ENCODE measurements around the gene PMF1. TPM values are rescaled to one million over a fixed set of nuclear protein-coding genes. Genes with fewer than 3 reads are reported as not detected.

Gene PMF1
- polyA plus RNA-seq, 2 of the 4 experiments (the other 2 are of a cell fraction), result 59.8 to 63.9 TPM

DNA sequence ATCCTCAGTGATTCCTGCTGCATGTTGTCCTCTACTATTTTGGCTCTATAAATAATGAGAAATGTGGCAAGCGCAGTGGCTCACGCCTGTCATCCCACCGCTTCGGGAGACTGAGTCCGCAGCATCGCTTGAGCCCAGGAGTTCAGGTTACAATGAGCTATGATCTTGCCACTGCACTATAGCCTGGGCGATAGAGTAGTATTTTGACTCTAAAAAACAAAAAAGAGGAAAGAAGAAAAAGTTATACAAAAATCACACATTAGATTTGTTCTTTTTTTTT is 19.7 kb upstream of the PMF1 start:
- WGBS (ENCODE audit: missing lambda C conversion rate), result 83% methylated on average over 7 of the region's 7 CpGs
- FAIRE-seq (no peak), ATAC-seq (no peak; a peak in 2 of 6 replicates), DNase-seq (ENCODE audit: low read depth in 1 of 2, low spot score in 1 of 2) (no peak)
- H3K4me3 ChIP-seq, result peak overlapping the region; percentile 84
- ChIA-PET CTCF (interaction anchor here (0.6 to 6.1 kb wide), 9 partner anchors 18 to 478 kb away, joined by 3 to 51 read pairs (median 5); partner anchors contain the start of gene PMF1), POLR2A (interaction anchor here (1.4 to 2.2 kb wide), 3 partner anchors 19 to 25 kb away, joined by 3 to 37 read pairs (median 5); partner anchors contain the start of gene PMF1)
- 0 out of 3 replicates have a peak, but pooled peaks cover 9% of the 10 kb centered on the region for H3K4me1 ChIP-seq
- no peak for TF ChIP-seq ZSCAN20 (CRISPR knock-in tag; IDR thresholded peaks at IDR 0.05)
- no peak for TF ChIP-seq NR3C1 (IDR thresholded peaks at IDR 0.05)
- TF ChIP-seq CBX8 (IDR thresholded peaks at IDR 0.05), result no peak
- TF ChIP-seq KDM5A (IDR thresholded peaks at IDR 0.05), result no peak
- TF ChIP-seq, protein P1, sequence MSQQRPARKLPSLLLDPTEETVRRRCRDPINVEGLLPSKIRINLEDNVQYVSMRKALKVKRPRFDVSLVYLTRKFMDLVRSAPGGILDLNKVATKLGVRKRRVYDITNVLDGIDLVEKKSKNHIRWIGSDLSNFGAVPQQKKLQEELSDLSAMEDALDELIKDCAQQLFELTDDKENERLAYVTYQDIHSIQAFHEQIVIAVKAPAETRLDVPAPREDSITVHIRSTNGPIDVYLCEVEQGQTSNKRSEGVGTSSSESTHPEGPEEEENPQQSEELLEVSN (IDR thresholded peaks at IDR 0.05; ENCODE audit: borderline replicate concordance, low read depth), result no peak
- TF ChIP-seq JUNB (IDR thresholded peaks at IDR 0.05), result no peak
- no peak for TF ChIP-seq RARB (CRISPR knock-in tag; IDR thresholded peaks at IDR 0.05)
- no peak for TF ChIP-seq JUN (IDR thresholded peaks at IDR 0.05)
- H3K27ac ChIP-seq, result peak overlapping the region; percentile 88 to 89
- no peaks in the 10 kb centered on the region for H3K9me3 ChIP-seq
- peak overlapping the region; percentile 77 for H3K4me2 ChIP-seq

DNA sequence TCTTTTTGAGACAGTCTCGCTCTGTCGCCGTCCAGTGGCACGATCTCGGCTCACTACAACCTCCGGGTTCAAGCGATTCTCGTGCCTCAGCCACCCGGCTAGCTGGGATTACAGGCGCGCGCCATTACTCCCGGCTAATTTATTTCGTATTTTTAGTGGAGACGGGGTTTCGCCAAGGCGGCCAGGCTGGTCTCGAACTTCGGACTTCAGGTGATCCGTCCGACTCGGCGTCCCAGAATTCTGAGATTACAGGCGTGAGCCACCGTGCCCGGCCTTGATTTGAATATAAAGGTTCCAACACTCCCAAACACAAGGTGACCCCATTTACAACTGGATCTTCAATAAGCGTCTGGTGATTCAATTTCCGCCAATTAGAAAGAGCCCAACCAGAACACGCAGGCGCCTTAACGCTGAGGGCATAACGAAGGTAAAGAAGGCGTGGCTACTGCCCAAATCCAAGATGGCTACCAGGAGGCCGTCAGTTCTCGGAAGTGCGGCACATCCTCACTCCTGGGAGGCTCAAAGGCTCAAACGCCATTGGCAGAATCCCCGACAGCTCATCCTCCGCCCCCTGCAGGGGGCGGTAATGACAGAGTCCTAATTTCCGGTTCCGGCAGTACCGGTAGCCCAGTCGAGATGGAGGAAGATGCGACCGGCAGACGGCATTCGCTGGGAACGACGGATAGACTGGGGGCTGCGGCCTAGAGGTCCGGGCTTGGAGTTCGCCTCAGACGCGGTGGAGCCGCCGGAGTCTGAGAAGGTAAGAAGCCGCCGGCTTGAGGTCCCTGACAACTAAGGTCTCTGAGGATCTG is 19.1 kb upstream of the PMF1 start, which contains the start of gene SLC25A44:
Gene SLC25A44, plus strand, starts transcription at position 617 of the 812 bp plus-strand sequence. CDS start 5,744 bp downstream, outside the sequence.
- peak within 1 kb of the TSS; percentile 94 for H3K4me2 ChIP-seq
- H3K4me1 ChIP-seq, result 0 out of 3 replicates have a peak, but pooled peaks cover 9% of the 10 kb centered on the region
- peak; percentile 98 for ATAC-seq
- H3K27ac ChIP-seq, result peak within 1 kb of the TSS; percentile 88 to 89
- peak; percentile 80 for FAIRE-seq
- peak; percentile 95 to 99 for DNase-seq (ENCODE audit: low read depth in 1 of 2, low spot score in 1 of 2)
- peak within 1 kb of the TSS; percentile 84 for H3K4me3 ChIP-seq
- CTCF ChIA-PET, result interaction anchor here (0.5 to 6.1 kb wide), 26 partner anchors 8 to 478 kb away, joined by 3 to 51 read pairs (median 4); partner anchors contain the start of gene PMF1
- POLR2A ChIA-PET, result interaction anchor here (0.6 to 2.2 kb wide), 7 partner anchors 12 to 65 kb away, joined by 3 to 37 read pairs (median 5); partner anchors contain the start of gene PMF1
- WGBS (ENCODE audit: missing lambda C conversion rate), result 3% methylated on average over 51 of the region's 59 CpGs
- H3K9me3 ChIP-seq, result no peaks in the 10 kb centered on the region
- TF ChIP-seq POLR2A (IDR thresholded peaks at IDR 0.05; ENCODE audit: low read length), result peak; percentile 83
- no peak for TF ChIP-seq ZFP36 (IDR thresholded peaks at IDR 0.05; ENCODE audit: borderline replicate concordance, partially characterized antibody)
- no peak for TF ChIP-seq ZSCAN20 (CRISPR knock-in tag; IDR thresholded peaks at IDR 0.05)
- TF ChIP-seq, protein P2, sequence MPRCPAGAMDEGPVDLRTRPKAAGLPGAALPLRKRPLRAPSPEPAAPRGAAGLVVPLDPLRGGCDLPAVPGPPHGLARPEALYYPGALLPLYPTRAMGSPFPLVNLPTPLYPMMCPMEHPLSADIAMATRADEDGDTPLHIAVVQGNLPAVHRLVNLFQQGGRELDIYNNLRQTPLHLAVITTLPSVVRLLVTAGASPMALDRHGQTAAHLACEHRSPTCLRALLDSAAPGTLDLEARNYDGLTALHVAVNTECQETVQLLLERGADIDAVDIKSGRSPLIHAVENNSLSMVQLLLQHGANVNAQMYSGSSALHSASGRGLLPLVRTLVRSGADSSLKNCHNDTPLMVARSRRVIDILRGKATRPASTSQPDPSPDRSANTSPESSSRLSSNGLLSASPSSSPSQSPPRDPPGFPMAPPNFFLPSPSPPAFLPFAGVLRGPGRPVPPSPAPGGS (IDR thresholded peaks at IDR 0.05), result peak; percentile 65; the same call in 1 of the 3 replicates
- TF ChIP-seq MAZ (IDR thresholded peaks at IDR 0.05; ENCODE audit: borderline replicate concordance, low read depth, low read length), result 0 out of 2 replicates have a peak, but pooled peaks have one; percentile 36
- no peak; a peak in 1 of 5 replicates for TF ChIP-seq RAD21 (conservative IDR thresholded peaks at IDR 0.05 in 1 of 2, IDR thresholded peaks at IDR 0.05 in 1 of 2)
- no peak for TF ChIP-seq KDM1A (IDR thresholded peaks at IDR 0.05; ENCODE audit: low read depth)
- TF ChIP-seq, protein P3, sequence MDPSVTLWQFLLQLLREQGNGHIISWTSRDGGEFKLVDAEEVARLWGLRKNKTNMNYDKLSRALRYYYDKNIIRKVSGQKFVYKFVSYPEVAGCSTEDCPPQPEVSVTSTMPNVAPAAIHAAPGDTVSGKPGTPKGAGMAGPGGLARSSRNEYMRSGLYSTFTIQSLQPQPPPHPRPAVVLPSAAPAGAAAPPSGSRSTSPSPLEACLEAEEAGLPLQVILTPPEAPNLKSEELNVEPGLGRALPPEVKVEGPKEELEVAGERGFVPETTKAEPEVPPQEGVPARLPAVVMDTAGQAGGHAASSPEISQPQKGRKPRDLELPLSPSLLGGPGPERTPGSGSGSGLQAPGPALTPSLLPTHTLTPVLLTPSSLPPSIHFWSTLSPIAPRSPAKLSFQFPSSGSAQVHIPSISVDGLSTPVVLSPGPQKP (IDR thresholded peaks at IDR 0.05; ENCODE audit: low read depth, low read length), result no peak
- no peak for TF ChIP-seq CBX2 (IDR thresholded peaks at IDR 0.05; ENCODE audit: borderline replicate concordance, low read depth)
- no peak; the same call in 1 of the 2 replicates for TF ChIP-seq RFX5 (IDR thresholded peaks at IDR 0.05)
- TF ChIP-seq TP53 (CRISPR knock-in tag; IDR thresholded peaks at IDR 0.05), result no peak
- peak; percentile 7; the same call in 1 of the 3 replicates for TF ChIP-seq SMC3 (IDR thresholded peaks at IDR 0.05)
- TF ChIP-seq ESRRA (IDR thresholded peaks at IDR 0.05; ENCODE audit: borderline replicate concordance, low read length), result 0 out of 2 replicates have a peak, but pooled peaks have one; percentile 68
- TF ChIP-seq NR3C1 (IDR thresholded peaks at IDR 0.05), result no peak
- no peak for TF ChIP-seq RARB (CRISPR knock-in tag; IDR thresholded peaks at IDR 0.05)
- no peak; the same call in 1 of the 2 replicates for TF ChIP-seq SREBF2 (IDR thresholded peaks at IDR 0.05)
- TF ChIP-seq HEYL (CRISPR knock-in tag; IDR thresholded peaks at IDR 0.05), result no peak
- no peak for TF ChIP-seq EHF (CRISPR knock-in tag; IDR thresholded peaks at IDR 0.05)
- no peak for TF ChIP-seq FOSL2 (IDR thresholded peaks at IDR 0.05)
- peak; percentile 21; the same call in 1 of the 2 replicates for TF ChIP-seq FOSL2 (CRISPR knock-in tag; IDR thresholded peaks at IDR 0.05)
- TF ChIP-seq, protein P4, sequence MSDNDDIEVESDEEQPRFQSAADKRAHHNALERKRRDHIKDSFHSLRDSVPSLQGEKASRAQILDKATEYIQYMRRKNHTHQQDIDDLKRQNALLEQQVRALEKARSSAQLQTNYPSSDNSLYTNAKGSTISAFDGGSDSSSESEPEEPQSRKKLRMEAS (IDR thresholded peaks at IDR 0.05), result no peak; the same call in 1 of the 2 replicates
- no peak for TF ChIP-seq TFCP2L1 (CRISPR knock-in tag; IDR thresholded peaks at IDR 0.05)
- peak; percentile 67 to 74; a peak in 3 of 5 replicates for TF ChIP-seq JUN (IDR thresholded peaks at IDR 0.05)
- no peak for TF ChIP-seq GATA3 (IDR thresholded peaks at IDR 0.05; ENCODE audit: borderline replicate concordance)
- TF ChIP-seq ZNF302 (CRISPR knock-in tag; IDR thresholded peaks at IDR 0.05), result no peak
- TF ChIP-seq HOXB13 (CRISPR knock-in tag; IDR thresholded peaks at IDR 0.05; ENCODE audit: low read depth), result no peak
- TF ChIP-seq CEBPB (IDR thresholded peaks at IDR 0.05), result no peak
- TF ChIP-seq RNF2 (IDR thresholded peaks at IDR 0.05; ENCODE audit: borderline replicate concordance, low read depth), result no peak
- TF ChIP-seq, protein P5, sequence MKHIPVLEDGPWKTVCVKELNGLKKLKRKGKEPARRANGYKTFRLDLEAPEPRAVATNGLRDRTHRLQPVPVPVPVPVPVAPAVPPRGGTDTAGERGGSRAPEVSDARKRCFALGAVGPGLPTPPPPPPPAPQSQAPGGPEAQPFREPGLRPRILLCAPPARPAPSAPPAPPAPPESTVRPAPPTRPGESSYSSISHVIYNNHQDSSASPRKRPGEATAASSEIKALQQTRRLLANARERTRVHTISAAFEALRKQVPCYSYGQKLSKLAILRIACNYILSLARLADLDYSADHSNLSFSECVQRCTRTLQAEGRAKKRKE (CRISPR knock-in tag; IDR thresholded peaks at IDR 0.05; ENCODE audit: low read depth), result no peak
- TF ChIP-seq FOSB (CRISPR knock-in tag; IDR thresholded peaks at IDR 0.05), result no peak

All from A549 (cell line).